ENCODE measurements around the gene ACAP2.

DNA sequence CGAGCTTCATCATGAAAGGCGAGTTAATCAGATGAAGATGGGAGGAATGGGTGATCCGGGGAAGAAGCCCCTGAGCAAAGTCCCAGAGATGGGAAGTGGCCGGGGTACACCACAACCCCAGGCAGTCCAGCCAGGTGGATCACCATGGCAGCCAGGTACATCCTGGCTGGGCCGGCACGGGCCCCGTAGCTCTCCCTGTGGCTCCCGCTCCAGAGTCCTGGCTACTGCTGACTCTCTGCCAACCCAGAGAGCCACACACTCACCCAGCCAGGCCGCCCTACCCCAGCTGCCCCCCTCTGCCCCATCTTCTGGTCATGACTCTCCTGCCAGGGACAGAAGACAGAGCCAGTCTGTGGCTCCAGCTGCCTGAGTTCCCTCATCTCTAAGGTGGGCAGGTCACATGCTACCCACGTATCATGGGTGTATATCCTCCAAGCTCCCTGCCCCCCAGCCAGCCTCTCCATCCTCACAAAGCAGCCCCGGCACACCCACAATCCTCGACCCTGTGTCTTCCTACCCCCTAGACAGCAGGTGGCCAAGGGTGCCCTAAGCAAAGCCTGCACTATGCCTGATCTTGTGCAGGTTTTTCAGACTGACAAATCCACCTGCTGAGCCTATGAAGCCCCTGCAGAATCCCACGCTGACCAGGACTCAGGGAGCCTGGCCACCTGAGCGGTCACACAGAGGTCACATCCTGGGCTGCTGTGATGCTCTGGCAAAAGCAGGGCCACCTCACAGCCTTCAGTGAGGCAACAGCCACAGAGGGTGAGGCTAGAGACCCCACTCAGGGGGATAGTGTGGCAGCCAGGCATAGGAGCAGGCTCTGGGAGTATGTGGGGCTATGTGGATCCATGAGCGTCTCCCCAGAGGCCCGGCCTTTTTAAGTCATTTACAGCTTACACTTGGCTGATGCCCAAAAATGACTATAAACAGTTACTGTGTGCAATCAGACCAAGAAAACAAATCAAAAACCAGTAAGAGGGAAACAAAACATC, 185.1 kb downstream of the ACAP2 start:
- TF ChIP-seq, protein P1, sequence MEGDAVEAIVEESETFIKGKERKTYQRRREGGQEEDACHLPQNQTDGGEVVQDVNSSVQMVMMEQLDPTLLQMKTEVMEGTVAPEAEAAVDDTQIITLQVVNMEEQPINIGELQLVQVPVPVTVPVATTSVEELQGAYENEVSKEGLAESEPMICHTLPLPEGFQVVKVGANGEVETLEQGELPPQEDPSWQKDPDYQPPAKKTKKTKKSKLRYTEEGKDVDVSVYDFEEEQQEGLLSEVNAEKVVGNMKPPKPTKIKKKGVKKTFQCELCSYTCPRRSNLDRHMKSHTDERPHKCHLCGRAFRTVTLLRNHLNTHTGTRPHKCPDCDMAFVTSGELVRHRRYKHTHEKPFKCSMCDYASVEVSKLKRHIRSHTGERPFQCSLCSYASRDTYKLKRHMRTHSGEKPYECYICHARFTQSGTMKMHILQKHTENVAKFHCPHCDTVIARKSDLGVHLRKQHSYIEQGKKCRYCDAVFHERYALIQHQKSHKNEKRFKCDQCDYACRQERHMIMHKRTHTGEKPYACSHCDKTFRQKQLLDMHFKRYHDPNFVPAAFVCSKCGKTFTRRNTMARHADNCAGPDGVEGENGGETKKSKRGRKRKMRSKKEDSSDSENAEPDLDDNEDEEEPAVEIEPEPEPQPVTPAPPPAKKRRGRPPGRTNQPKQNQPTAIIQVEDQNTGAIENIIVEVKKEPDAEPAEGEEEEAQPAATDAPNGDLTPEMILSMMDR (IDR thresholded peaks at IDR 0.05; ENCODE audit: insufficient read depth, low read depth, low read length), result no peak
- TF ChIP-seq EZH2 (IDR thresholded peaks at IDR 0.05; ENCODE audit: insufficient read depth, low read length), result no peak
